Eye (tissue), 1 donor: ENCODE results near the gene PIK3R3.
"Not testable (repeated sequence)": the region's sequence is repeated elsewhere in the genome, so short reads cannot be mapped to it uniquely, and the experiment has no call there.

Source experiments
- DNase-seq: peaks from one replicate; pipeline ENCODE4 v3.0.0-alpha.2; 2015

PIK3R3 gene

DNA sequence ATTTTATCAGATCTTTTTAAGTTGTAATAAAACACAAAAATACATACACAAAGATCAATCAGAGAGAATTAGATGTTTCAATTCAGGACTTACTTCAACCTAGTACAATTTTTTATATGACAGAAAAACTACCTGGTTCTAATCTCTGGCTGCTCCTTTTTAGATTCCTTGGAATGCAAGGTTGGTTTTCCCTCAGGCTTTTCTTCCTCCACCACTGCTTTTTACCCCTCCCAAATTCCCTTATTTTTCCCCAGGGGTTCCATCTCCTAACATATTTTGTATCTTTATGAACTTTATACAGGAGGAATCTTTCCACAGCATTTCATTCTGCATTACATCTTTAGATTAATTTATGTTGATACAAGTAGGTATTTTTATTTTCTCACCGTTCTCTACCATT is 33.2 kb downstream of the PIK3R3 start:
- no peak for DNase-seq

DNA sequence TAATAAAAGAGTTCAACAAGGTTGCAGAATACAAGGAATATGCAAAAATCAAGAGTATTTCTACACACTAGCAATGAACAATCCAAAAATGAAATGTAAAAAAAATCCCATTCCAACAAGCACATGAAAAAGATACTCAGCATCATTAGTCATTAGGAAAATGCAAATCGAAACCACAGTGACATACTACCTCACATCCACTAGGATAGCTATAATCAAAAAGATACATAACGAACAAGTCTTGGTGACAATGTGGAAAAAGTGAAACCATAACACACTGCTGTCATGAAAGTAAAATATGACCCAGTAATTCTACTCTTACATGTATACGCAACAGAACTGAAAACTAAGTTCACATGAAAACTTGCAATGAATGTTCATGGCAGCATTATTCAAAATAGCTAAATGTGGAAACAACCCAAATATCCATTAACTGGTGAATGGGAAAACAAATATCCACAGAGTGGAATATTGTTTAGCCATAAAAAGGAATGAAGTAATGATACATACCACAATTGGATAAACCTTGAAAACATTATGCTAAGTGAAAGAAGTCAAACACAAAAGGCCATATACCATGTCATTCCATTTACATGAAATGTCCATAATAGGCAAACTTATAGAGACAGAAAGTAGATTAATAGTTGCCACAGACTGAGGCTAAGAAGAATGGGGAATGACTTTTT is 34.3 kb downstream of the PIK3R3 start:
- DNase-seq = no peak

GRCh38 chr1:46097149-46097472 is 35.3 kb downstream of the PIK3R3 start:
- DNase-seq = no peak

GRCh38 chr1:46096269-46097148 is 35.9 kb downstream of the PIK3R3 start:
- DNase-seq = no peak

DNA sequence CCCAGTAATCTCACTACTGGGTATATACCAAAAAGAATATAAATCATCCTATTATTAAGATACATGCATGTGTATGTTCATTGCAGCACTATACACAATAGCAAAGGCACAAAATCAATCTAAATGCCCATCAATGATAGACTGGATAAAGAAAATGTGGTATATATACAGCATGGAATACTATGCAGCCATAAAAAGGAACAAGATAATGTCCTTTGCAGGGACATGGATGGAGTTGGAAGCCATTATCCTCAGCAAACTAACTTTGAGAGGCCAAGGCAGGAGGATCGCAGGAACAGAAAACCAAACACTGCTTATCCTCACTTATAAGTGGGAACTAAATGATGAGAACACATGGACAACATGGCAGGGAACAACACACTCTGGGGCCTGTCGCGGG is 37.3 kb downstream of the PIK3R3 start:
- DNase-seq = not testable (repeated sequence)

DNA sequence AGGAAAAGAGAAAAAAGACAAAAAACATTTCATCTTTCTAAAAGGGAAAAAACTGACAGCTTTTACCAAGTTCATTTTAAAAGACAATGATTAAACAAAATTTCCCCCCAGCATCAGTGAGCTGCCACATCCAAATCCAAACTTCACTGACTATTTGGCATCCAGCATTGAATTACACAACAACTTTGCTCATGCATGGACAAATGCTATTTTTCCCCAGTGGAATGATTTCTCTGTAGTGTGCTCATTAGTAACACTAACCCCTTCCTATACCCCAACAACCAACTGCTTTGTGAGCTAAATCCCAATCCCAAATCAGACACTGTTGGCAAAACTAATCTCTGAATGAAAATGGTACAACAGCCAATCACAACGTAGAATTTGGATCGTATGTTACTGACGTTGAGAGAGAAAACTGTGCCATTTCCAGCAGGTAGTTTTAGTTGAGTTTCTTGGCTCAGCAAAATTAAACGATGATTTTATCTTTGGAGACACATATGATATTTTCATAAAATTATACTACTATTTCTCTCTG is 37.9 kb downstream of the PIK3R3 start:
- DNase-seq = peak; percentile 15

- not testable (repeated sequence) for DNase-seq
Measured at GRCh38 chr1:46093832-46094231, 38.6 kb downstream of the PIK3R3 start.

DNA sequence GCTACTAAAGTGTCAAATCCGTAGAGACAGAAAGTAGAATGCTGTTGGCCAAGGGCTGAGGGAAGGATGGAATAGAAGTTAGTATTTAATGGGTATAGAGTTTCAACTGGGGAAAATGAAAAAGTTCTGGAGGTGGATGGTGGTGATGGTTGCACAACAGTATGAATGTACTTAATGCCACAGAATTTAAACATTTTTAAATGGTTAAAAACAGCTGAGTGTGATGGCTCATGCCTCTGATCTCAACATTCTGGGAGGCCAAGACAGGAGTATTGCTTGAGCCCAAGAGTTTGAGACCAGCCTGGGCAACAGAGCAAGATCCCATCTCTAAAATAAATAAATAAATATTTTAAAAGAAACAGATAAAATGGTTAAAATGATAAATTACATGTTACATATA is 44.5 kb downstream of the PIK3R3 start:
- no peak for DNase-seq

- no peak for DNase-seq
Measured at GRCh38 chr1:46086576-46086975, 45.9 kb downstream of the PIK3R3 start.

DNA sequence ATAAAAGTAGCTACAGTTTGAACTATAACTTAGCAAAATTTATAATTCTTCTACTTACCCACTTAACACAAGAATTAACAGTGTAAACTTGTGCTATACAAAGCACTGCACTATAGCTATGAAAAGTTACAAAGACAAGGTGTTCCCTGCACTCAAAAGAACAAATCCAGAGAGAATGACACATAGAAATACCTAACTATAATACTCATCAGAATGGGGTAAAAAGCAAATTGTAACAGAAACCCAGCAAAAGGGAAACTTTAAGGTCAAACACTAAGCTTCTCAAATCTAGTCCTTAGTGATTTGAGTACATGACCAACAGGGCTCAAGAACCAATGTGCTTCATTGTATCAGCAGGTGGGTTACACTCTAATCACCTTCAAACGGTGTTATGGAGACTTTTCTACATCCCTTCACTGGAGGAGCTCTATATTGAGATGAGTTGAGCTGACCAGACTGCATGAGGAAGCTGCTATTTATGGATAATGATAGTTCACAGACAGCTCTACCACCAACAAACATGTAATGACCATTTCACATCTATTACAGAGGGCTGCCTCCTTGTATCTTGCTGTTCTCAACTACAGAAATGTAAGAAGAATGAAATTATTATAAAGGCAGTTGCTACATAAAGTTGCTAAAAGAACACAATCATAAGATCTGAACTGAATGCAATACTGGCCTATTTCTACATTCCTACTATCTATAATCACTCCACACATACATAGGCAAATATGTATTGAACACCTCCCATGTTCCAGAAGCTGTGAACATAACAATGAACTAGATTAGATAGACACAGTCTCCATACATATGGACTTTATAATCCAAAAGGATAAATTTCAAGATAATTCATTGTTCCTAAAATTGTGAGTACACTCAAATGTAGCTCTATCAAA is 47.6 kb downstream of the PIK3R3 start:
- no peak for DNase-seq

GRCh38 chr1:46083579-46083978 is 48.9 kb downstream of the PIK3R3 start:
- no peak for DNase-seq

- DNase-seq = no peak
Measured at GRCh38 chr1:46081619-46082018, 50.8 kb downstream of the PIK3R3 start.

DNA sequence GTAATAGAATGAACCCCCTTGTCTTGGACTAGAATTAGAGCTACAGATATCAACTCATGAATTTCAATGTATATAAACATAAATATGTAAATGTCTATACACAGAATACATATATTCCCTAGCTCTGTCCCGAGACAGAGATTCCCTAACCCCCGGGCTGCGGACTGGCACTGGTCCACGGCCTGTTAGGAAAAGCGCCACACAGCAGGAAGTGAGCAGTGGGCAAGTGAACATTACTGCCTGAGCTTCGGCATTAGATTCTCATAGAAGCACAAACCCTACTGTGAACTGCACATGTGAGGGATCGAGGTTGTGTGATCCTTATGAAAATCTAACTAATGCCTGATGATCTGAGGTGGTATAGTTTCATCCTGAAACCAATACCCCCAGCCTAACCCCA is 51.2 kb downstream of the PIK3R3 start:
- no peak for DNase-seq

DNA sequence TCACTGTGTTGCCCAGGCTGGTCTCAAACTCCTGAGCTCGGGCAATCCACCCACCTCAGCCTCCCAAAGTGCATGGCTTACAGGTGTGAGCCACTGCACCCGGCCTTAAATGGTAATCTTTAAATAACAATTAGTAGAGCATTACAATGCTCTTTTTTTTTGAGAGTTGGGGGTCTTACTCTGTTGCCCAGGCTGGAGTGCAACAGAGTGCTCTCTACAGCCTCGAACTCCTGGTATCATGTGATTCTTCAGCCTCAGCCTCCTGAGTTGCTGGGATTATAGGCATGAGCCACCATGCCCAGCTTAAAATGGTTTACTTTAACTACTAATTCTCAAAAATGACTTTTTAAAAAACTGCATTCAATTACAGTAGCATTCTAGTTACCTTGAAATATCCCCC is 52.2 kb downstream of the PIK3R3 start:
- DNase-seq = no peak

- peak; percentile 4 for DNase-seq
Measured at GRCh38 chr1:46077644-46078043, 54.8 kb downstream of the PIK3R3 start.

DNA sequence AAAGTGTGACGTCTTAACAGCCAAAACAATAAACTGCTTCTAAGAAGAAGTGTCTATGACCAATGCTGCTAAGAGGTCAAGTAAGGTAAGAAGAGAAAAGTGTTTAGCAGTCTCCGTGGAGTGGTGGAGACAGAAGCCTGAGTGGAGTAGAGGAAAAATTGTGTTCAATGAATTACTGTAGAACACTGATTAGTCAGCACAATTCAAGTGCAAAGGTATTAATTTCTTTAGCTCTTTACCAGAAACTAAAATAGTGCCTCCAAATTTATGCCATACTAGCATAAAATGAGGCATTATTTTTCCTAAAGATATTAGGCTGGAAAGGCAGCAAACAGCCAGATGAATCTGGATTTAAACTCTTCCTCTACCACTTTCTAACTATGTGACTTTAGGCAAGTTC is 56.1 kb downstream of the PIK3R3 start:
- DNase-seq = no peak

DNA sequence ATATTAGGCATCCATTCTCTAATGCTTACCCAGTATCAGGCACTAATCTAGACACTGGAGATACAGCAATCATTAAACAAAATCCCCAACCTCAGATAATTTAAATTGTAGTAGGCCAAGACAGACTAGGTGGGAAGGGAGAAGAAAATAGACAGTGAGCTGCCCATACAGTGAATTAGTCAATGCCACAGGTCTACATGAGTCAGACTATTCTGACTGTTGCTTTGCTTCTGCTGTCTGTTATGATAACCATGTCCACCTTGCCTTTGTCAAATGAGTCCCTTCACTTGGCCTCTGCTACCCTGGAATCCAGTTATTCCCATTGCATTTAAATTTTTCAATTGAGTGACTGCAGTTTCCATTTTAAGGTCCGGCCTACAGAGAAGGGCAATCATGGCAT is 59.5 kb downstream of the PIK3R3 start:
- DNase-seq = no peak

DNA sequence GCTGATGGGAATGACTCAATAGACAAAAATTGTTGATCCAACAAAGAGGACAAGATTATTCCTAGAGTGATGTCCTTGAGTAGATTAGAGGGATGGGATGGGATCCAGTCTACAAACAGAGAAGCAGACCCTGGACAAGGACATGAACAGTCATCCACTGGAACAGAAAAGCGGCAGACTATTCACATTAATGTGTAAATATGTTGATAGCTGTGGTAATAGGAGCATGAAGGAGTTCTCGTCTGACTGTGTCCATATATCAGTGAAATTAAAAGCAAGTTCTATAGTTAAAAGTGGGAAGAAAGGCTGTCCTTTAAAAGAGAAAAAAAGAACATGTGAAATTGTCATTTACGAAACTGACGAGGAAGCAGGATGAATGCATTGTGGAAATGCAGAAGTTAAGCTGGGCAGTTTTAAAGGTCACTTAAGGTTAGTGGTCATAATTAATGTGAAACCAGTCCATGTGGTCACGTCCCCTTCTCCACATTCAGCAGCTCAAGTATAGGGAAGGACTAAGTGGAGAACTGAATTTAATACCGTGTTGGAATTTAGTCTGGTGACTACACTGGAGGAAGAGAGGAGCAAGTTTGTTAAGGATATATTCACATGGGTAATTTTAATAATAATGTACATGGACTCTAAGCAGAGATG is 62.1 kb downstream of the PIK3R3 start:
- no peak for DNase-seq

DNA sequence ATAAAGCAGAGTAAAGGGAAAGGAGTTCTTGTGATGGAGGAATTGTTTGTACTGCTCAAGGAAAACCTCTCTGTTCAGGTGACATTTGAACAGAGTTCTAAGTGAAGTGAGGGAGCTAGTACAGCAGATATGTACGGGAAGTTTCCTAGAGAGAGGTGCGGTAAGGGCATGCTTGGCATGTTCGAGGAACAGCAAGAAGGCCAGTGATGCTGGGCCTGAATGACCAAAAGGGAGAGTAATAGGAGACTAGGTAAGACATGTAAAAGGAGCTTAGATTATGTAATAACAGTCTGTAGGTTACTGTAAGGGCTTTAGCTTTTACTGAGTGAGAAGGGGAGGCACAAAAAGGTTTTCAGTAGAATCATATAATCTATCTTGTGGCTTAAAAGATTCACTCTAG is 63.9 kb downstream of the PIK3R3 start:
- no peak for DNase-seq

- no peak for DNase-seq
Measured at GRCh38 chr1:46067652-46068051, 64.8 kb downstream of the PIK3R3 start.

- no peak for DNase-seq
Measured at GRCh38 chr1:46065405-46065804, 67.0 kb downstream of the PIK3R3 start.

GRCh38 chr1:46064708-46065107 is 67.7 kb downstream of the PIK3R3 start:
- DNase-seq = no peak
